GM18951 (cell line): ENCODE measurements around the gene FAM107B.

Experiments
- POLR2A ChIP-seq: IDR thresholded peaks from 4 replicates; pipeline ENCODE4 v1.6.1; 2011; ENCODE audit warnings: mild to moderate bottlenecking; ENCODE audit not compliant: insufficient read length, insufficient read depth; ENCODE audit errors: extremely low read depth
- in situ Hi-C: fragments of 300-500 bp; cut with MboI; formaldehyde crosslinking; loops from one replicate; pipeline ENCODE4 v1.12.0; 2022; ENCODE audit warnings: low sequenced_read_pairs, mixed read lengths, inconsistent platforms; ENCODE audit not compliant: unreplicated experiment

The FAM107B gene

GRCh38 chr10:14687340-14687739 lies 87.4 kb downstream of the FAM107B start:
- in situ Hi-C loops = no loop called here
- TF ChIP-seq POLR2A = no peak

GRCh38 chr10:14686356-14686755 lies 88.3 kb downstream of the FAM107B start:
- no peak for TF ChIP-seq POLR2A
- in situ Hi-C loops = no loop called here

DNA sequence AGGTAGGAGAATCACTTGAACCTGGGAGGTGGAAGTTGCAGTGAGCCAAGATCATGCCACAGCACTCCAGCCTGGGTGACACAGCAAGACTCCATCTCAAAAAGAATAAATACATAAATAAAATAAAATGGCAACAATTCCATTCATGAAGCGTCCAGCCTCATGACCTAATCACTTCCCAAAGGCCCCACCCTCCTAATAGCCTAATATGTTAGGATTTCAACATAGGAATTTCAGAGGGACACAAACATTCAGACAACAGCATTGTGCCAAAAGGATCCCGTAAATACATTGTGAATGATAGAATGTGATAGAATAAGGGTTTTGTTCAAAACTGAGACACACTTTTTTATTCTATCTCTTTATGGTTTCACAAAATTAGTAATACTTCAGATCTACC lies 90.3 kb downstream of the FAM107B start:
- in situ Hi-C loops = no loop called here
- no peak for TF ChIP-seq POLR2A

GRCh38 chr10:14683256-14683655 lies 91.4 kb downstream of the FAM107B start:
- in situ Hi-C loops = no loop called here
- TF ChIP-seq POLR2A = no peak

GRCh38 chr10:14681802-14682201 lies 92.9 kb downstream of the FAM107B start:
- no peak for TF ChIP-seq POLR2A
- in situ Hi-C loops = no loop called here

DNA sequence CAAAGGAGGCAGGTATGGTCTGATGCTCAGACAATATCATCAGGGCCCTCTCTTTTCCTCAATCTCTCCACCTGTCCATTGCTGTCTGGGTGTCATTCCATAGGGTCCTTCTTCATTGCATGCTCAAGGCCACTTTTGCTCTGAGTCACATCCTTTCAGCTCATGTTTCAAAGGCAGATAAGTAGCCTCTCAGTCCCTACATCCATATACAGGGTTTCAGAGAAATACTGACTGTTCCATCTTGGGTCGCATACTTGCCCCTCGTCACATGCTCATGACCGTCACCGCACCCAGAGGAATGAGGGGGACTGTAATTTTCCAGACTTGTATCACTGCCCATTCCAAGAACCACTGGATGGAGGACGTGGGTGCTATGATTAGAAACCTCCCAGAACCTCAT lies 93.4 kb downstream of the FAM107B start:
- no peak for TF ChIP-seq POLR2A
- in situ Hi-C loops = no loop called here

- in situ Hi-C loops = no loop called here
Observed at GRCh38 chr10:14678637-14679036, 96.1 kb downstream of the FAM107B start.

DNA sequence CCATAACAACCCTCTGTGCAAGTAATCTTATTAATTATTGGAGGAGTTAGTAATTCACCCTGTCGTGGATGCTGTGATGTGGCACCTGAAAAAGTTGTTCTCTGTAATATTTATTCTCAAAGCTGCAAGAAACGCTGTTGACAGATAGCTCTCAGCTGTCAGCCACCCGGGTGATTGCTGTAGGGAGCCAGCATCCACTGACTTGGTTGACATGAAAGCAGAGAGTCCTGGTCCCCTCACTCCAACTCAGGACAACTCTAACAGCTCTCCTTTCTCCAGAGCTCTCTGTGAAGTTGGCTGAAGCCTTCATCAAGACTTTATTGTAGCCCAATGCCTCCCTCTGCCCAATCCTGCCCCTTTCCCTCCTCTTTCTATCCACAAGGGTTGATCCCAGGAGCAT lies 98.0 kb downstream of the FAM107B start:
- no peak for TF ChIP-seq POLR2A
- in situ Hi-C loops = no loop called here

More at GRCh38 chr10:14678637-14679036, 96.1 kb downstream of the FAM107B start:
- no peak for TF ChIP-seq POLR2A

DNA sequence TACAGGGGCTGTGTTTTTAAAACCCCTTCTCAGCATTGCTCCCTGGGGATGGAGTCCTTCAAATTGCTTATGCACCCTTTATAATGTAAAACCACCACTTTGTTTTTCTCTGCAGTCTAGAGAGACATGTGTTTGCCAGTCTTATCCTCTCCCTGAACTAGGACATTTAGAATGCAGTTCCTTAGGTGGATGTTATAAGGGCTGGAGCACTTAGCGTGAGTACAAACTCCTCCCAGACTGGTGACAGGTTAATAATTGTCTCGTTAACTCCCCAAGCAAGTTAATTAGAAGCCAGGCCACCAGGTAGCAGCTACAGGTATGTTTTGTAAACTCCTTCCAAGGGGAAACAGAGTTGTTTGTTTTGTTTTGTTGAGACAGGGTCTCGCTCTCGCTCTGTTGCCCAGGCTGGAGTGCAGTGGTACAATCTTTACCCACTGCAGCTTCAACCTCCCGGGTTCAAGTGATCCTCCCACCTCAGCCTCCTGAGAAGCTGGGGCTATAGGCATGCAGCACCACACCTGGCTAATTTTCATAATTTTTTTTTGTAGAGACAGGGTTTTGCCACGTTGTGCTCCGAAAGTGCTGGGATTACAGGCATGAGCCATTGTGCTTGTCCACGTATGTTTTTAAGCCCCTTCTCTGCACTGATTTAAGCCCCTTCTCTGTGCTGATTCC lies 100.2 kb downstream of the FAM107B start:
- no peak for TF ChIP-seq POLR2A
- in situ Hi-C loops = no loop called here

GRCh38 chr10:14673189-14673861 lies 101.4 kb downstream of the FAM107B start:
- TF ChIP-seq POLR2A = no peak
- in situ Hi-C loops = no loop called here

GRCh38 chr10:14671386-14671831 lies 103.3 kb downstream of the FAM107B start:
- in situ Hi-C loops = no loop called here
- TF ChIP-seq POLR2A = no peak

GRCh38 chr10:14670551-14671240 lies 104.0 kb downstream of the FAM107B start:
- in situ Hi-C loops = no loop called here
- no peak for TF ChIP-seq POLR2A

DNA sequence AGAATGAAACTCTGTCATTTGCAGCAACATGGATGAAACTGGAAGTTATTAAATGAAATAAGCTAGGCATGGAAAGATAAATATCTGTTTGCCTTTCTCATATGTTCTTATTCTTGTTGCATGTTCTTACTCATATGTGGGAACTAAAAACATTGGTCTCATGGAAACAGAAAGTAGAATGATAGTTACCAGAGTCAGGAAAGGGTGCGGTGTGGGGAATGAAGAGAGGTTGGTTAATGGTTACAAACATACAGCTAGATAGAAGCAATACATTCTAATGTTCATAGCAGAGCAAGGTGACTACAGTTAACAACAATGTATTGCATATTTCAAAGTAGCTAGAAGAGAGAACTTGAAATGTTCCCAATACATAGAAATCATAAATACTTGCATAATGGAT lies 105.1 kb downstream of the FAM107B start:
- in situ Hi-C loops = no loop called here
- no peak for TF ChIP-seq POLR2A

GRCh38 chr10:14667781-14668180 lies 106.9 kb downstream of the FAM107B start:
- no peak for TF ChIP-seq POLR2A
- in situ Hi-C loops = no loop called here

GRCh38 chr10:14667280-14667679 lies 107.4 kb downstream of the FAM107B start:
- TF ChIP-seq POLR2A = no peak

More at GRCh38 chr10:14667280-14667679, 107.4 kb downstream of the FAM107B start:
- in situ Hi-C loops = no loop called here
